ENCODE data around the gene MSL1.

- TF ChIP-seq CTCF (conservative IDR thresholded peaks at IDR 0.05 in 1 of 2, IDR thresholded peaks at IDR 0.05 in 1 of 2; ENCODE audit: low read depth in 1 of 2, low read length in 2 of 2) = peak; percentile 75 to 81
- no peak for TF ChIP-seq EZH2 (IDR thresholded peaks at IDR 0.05; ENCODE audit: low read length, missing control alignments)
These were observed 46.6 kb downstream of the MSL1 start for GRCh38 chr17:40168262-40168832.
